ENCODE results near the gene CCR5AS.
"Not testable (repeated sequence)": the region's sequence is repeated elsewhere in the genome, so short reads cannot be mapped to it uniquely, and the experiment has no call there.

Gene CCR5AS

GRCh38 chr3:46400846-46401245 lies 6.0 kb downstream of the CCR5AS start:
- no peak for DNase-seq

GRCh38 chr3:46400000-46400734 lies 6.7 kb downstream of the CCR5AS start:
- no peak for DNase-seq

GRCh38 chr3:46399557-46399956 lies 7.3 kb downstream of the CCR5AS start:
- no peak for DNase-seq

- no peak for DNase-seq
These were observed 7.8 kb downstream of the CCR5AS start for GRCh38 chr3:46399098-46399497.

GRCh38 chr3:46398186-46398955 lies 8.5 kb downstream of the CCR5AS start:
- DNase-seq = no peak

- DNase-seq = no peak
These were observed 9.8 kb downstream of the CCR5AS start for GRCh38 chr3:46397111-46397510.

- DNase-seq = no peak
These were observed 10.9 kb downstream of the CCR5AS start for GRCh38 chr3:46395766-46396530.

GRCh38 chr3:46395210-46395661 lies 11.6 kb downstream of the CCR5AS start:
- no peak for DNase-seq

- no peak for DNase-seq
These were observed 13.1 kb downstream of the CCR5AS start for GRCh38 chr3:46393554-46394434.

- no peak for DNase-seq
These were observed 13.9 kb downstream of the CCR5AS start for GRCh38 chr3:46393011-46393410.

GRCh38 chr3:46391526-46391925 lies 15.3 kb downstream of the CCR5AS start:
- DNase-seq = not testable (repeated sequence)

GRCh38 chr3:46389306-46389705 lies 17.6 kb downstream of the CCR5AS start:
- DNase-seq = no peak

- DNase-seq = not testable (repeated sequence)
These were observed 18.0 kb downstream of the CCR5AS start for GRCh38 chr3:46388847-46389246.

GRCh38 chr3:46386205-46386604 lies 20.7 kb downstream of the CCR5AS start:
- DNase-seq = no peak

GRCh38 chr3:46383951-46384330 lies 22.9 kb downstream of the CCR5AS start:
- no peak for DNase-seq

- DNase-seq = no peak
These were observed 23.5 kb downstream of the CCR5AS start for GRCh38 chr3:46383211-46383950.

GRCh38 chr3:46381625-46382024 lies 25.2 kb downstream of the CCR5AS start:
- DNase-seq = no peak

GRCh38 chr3:46380471-46381221 lies 26.2 kb downstream of the CCR5AS start:
- no peak for DNase-seq

GRCh38 chr3:46378426-46378942 lies 28.4 kb downstream of the CCR5AS start:
- no peak for DNase-seq

- DNase-seq = no peak
These were observed 31.1 kb downstream of the CCR5AS start for GRCh38 chr3:46375814-46376213.

- no peak for DNase-seq
These were observed 31.6 kb downstream of the CCR5AS start for GRCh38 chr3:46375218-46375617.

All from DMS79 (cell line).